ENCODE results near the gene PAFAH1B1.

DNA sequence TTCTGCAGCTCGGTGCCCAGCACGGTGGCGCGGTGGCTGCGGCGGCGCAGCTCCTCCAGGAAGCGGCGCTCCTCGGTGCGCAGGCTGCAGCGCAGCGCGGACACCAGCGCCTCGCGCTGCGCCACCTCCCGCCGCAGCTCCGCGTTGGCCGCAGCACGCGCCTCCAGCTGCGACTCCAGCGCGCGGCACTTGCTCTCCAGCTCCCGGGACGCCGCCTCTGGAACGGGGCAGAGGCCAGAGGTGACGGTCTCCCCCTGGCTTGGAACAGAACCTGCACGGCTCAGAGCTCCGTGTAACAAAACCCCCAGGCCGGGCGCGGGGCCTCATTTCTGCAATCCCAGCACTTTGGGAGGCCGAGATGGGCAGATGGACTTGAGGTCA, 131.3 kb downstream of the PAFAH1B1 start:
- TF ChIP-seq CTCF (IDR thresholded peaks at IDR 0.05) (no peak), POLR2A (IDR thresholded peaks at IDR 0.05) (no peak)
